Mesothelial cell of epicardium (in vitro differentiated cells): ENCODE data around the gene APBA1. TPM values are rescaled to one million over a fixed set of nuclear protein-coding genes. Genes with fewer than 3 reads are reported as not detected.

Source experiments
- DNase-seq, 2 experiments: peaks; one replicate each; pipeline ENCODE4 v3.0.0; 2021; ENCODE audit warnings: low spot score in 2 of 2; ENCODE audit not compliant: unreplicated experiment in 2 of 2
- H3K27ac Mint-ChIP-seq: 2 replicates; pipeline ENCODE4 v1.8.0; 2021; ENCODE audit warnings: mixed read lengths
- H3K27me3 Mint-ChIP-seq: 2 replicates; pipeline ENCODE4 v1.8.0; 2021; ENCODE audit warnings: low read depth, mixed read lengths
- H3K36me3 Mint-ChIP-seq: 2 replicates; pipeline ENCODE4 v1.8.0; 2021; ENCODE audit warnings: mixed read lengths
- H3K4me1 Mint-ChIP-seq: 2 replicates; pipeline ENCODE4 v1.8.0; 2021; ENCODE audit warnings: mixed read lengths
- H3K4me3 Mint-ChIP-seq: 2 replicates; pipeline ENCODE4 v1.8.0; 2021; ENCODE audit warnings: mild to moderate bottlenecking, moderate library complexity, mixed read lengths
- H3K9me3 Mint-ChIP-seq: 2 replicates; pipeline ENCODE4 v1.8.0; 2021; ENCODE audit warnings: mixed read lengths
- CTCF ChIP-seq: fragments of 200-600 bp; sonication (generic); IDR thresholded peaks from one replicate; pipeline ENCODE4 v1.5.0; 2021; ENCODE audit warnings: antibody characterized with exemption; ENCODE audit not compliant: unreplicated experiment
- total RNA-seq: library from RNA; stranded (reverse); gene quantifications from 3 replicates; pipeline ENCODE4 v1.2.1, GENCODE V29; 2021

Gene APBA1
- total RNA-seq, 1 donor from 2014 or later: 18.4 TPM

GRCh38 chr9:69572611-69573010, 99.6 kb downstream of the APBA1 start:
- H3K27me3 Mint-ChIP-seq: peaks cover 3% of the 10 kb centered on the region
- H3K9me3 Mint-ChIP-seq: no peaks in the 10 kb centered on the region
- peaks cover 43% of the 10 kb centered on the region for H3K4me1 Mint-ChIP-seq
- H3K4me3 Mint-ChIP-seq: no peak overlapping the region
- TF ChIP-seq CTCF: no peak
- no peak overlapping the region for H3K27ac Mint-ChIP-seq
- no peaks in the 10 kb centered on the region for H3K36me3 Mint-ChIP-seq
- DNase-seq: no peak

GRCh38 chr9:69571032-69571431, 101.1 kb downstream of the APBA1 start:
- peaks cover 3% of the 10 kb centered on the region for H3K27me3 Mint-ChIP-seq
- H3K4me1 Mint-ChIP-seq: peaks cover 50% of the 10 kb centered on the region
- H3K27ac Mint-ChIP-seq: no peak overlapping the region
- no peak for TF ChIP-seq CTCF
- DNase-seq: no peak
- no peak overlapping the region for H3K4me3 Mint-ChIP-seq
- no peaks in the 10 kb centered on the region for H3K36me3 Mint-ChIP-seq
- no peaks in the 10 kb centered on the region for H3K9me3 Mint-ChIP-seq

DNA sequence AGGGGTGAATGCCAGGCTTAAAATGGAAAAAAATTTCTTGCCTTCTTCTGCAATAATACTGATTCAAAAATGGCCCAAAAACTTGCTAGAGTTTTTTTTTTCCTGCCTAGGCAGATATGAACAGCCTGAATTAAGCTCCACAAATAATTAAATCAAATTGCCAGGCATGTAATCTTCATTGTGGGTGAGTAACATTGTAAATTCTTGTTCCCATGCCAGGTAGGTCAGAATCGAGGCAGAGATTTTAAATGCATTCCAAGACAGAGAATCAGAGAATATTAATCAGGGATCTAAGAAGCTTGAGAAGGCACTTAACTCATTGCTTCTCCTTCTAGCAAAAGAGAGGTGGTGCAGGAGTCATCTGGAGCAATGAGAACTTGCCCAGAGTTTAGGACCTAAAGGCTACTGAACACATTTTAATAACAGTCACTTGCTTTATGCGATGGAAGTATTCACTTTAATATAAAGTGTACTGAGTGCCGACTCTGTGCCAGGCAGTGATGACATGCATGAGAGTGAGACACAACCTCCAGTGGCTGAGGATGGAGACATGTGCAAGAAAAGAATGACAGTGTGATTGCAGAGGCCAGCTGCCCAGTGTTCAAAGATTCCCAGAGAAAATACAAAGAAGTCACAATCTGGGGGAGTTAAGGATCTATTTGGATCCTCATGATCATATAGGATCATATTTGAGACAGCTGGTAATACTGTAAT, 102.3 kb downstream of the APBA1 start:
- TF ChIP-seq CTCF: no peak
- H3K9me3 Mint-ChIP-seq: no peaks in the 10 kb centered on the region
- no peak for DNase-seq
- no peak overlapping the region for H3K4me3 Mint-ChIP-seq
- peaks cover 50% of the 10 kb centered on the region for H3K4me1 Mint-ChIP-seq
- H3K36me3 Mint-ChIP-seq: no peaks in the 10 kb centered on the region
- H3K27ac Mint-ChIP-seq: peak overlapping the region; percentile 74
- peaks cover 3% of the 10 kb centered on the region for H3K27me3 Mint-ChIP-seq

DNA sequence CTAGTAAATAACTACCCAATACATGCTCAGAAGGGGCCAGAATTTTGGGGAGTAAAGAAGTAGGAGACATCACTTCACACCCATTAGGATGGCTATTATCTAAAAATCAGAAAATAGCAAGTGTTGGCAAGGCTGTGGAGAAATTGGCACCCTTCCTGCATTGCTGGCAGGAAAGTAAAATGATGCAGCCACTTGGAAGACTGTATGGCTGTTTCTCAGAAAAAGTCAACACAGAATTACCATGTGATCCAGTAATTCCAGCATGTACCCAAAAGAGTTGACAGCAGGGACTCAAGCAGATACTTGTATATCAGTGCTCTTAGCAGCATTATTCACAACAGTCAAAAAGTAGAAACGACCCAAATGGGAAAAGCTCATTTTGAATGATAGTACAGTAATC, 107.6 kb downstream of the APBA1 start:
- DNase-seq: no peak
- Mint-ChIP-seq H3K36me3 (no peaks in the 10 kb centered on the region), H3K4me3 (no peak overlapping the region), H3K4me1 (peaks cover 29% of the 10 kb centered on the region), H3K27me3 (peaks cover 3% of the 10 kb centered on the region), H3K9me3 (no peaks in the 10 kb centered on the region), H3K27ac (no peak overlapping the region)
- no peak for TF ChIP-seq CTCF

DNA sequence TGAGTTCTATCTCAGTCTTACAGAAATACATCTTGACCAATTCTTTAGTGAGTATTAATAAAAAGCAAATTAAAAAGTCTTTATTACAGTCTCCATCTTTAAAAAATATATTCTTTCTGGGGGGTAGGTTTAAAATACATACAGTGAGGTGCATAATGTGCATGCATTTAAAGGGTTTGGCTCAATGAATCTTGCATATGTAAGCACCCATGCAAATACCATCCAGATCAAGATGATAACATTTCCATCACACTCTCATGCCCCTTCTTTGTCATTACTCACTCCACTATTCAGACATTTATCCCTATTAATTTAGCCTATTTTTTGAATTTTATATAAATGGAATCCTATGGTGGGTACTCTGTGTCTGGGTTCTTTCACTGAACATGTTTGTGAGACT, 113.0 kb downstream of the APBA1 start:
- peaks cover 49% of the 10 kb centered on the region for H3K4me1 Mint-ChIP-seq
- no peaks in the 10 kb centered on the region for H3K36me3 Mint-ChIP-seq
- TF ChIP-seq CTCF: no peak
- H3K27ac Mint-ChIP-seq: no peak overlapping the region
- no peak overlapping the region for H3K4me3 Mint-ChIP-seq
- DNase-seq: no peak
- no peaks in the 10 kb centered on the region for H3K9me3 Mint-ChIP-seq
- H3K27me3 Mint-ChIP-seq: peaks cover 3% of the 10 kb centered on the region
